GM12892 (cell line): ENCODE results near the gene TRIM24.

Experiments used
- POLR2A ChIP-seq: IDR thresholded peaks from 2 replicates; pipeline ENCODE4 v1.6.1; 2011; ENCODE audit warnings: low read depth, low read length, control low read depth
- POLR2AphosphoS5 ChIP-seq: IDR thresholded peaks from 2 replicates; pipeline ENCODE4 v1.6.1; 2011; ENCODE audit warnings: low read depth, low read length, control low read depth

DNA sequence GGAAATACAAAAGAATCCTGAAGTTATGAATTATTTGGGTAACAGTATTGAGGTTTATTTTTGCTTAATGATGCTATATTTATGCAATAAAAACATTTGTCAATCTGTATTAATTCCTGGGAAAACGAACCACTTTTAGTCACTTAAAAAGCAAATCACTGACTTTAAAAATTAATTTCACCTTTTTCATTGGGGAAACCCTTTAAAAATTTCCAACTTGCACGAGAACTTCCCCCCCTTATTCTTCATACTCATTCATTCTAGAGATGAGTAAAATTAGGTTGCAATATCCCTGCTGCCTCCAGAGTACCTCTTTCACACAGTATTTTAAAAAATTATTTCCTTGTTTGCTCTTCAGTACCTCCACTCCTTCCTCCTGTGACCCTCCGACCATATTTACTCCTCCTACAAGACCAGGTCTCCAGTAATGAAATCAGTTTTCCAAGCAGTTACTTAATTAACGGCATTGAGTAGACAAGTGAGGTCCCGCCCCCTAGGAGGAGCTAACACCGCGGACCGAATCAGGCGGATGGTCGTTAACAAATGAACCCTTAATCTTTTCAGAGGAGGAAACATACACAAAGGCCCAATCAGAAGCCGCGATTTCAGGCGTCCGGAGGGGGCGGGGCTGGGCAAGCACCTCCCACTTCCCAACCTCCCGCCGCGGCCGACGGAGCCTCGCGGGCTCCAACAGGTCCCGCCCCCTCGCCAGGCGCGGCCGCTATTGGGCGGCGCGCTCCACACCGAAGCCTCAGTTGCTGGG lies 465 bp upstream of the TRIM24 start:
- TF ChIP-seq POLR2AphosphoS5 = no peak
- TF ChIP-seq POLR2A = no peak
